Fibroblast of mammary gland (primary cell): ENCODE data around the gene PCP4.

Experiments
- DNase-seq: peaks from one replicate; pipeline ENCODE4 v3.0.0-alpha.2; 2010; ENCODE audit warnings: low read depth
- H3K4me3 ChIP-seq: 2 replicates; pipeline ENCODE4 v1.5.1; 2011; ENCODE audit warnings: low read depth, mild to moderate bottlenecking, low read length, moderate library complexity; ENCODE audit not compliant: control insufficient read depth
- CTCF ChIP-seq: conservative IDR thresholded peaks from 2 replicates; pipeline ENCODE4 v1.5.1; 2011; ENCODE audit warnings: low read depth, low read length, inconsistent platforms; ENCODE audit not compliant: control insufficient read depth, insufficient read depth

The PCP4 gene

DNA sequence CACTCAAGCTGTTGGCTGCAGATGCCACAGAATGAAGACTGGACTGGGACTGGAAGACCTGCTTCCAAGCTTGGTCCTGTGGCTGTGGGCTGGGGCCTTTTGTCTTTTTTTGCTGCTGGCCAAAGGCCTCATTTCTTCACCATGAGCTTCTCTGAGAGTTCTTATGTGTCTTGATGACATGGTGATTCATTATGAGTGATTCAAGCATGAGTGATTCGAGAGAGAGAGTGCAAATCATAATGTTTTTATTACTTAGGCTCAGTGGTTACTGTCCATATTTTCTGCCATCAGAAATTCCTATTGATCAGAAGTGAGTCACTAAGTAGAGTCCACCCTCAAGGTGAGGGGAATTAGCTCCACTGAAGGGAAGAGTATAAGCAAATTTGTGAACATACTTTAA is 94.0 kb downstream of the PCP4 start:
- H3K4me3 ChIP-seq = no peak overlapping the region
- DNase-seq = no peak
- no peak for TF ChIP-seq CTCF

DNA sequence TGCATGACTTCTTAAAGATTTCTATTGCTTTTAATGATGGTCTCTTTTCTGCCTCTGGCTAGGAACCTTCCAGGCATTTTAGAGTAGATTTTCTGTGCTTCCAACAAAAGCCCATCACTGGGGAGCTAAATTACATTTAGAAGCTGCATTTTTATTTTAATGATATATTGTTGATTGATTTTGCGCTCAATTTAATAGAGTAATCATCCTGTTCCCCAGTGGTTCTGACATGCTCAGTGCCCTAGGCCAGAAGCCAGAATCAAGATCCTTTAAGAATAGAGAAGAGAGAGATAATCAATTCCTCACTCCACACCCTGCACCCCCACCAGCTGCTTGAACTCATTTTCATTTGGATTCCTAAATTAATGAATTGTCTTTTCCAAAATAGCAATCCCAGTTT is 97.8 kb downstream of the PCP4 start:
- no peak for TF ChIP-seq CTCF
- H3K4me3 ChIP-seq = no peak overlapping the region
- no peak for DNase-seq

- DNase-seq = no peak
- TF ChIP-seq CTCF = no peak
- no peak overlapping the region for H3K4me3 ChIP-seq
These were observed 99.5 kb downstream of the PCP4 start for GRCh38 chr21:39966786-39967185.

DNA sequence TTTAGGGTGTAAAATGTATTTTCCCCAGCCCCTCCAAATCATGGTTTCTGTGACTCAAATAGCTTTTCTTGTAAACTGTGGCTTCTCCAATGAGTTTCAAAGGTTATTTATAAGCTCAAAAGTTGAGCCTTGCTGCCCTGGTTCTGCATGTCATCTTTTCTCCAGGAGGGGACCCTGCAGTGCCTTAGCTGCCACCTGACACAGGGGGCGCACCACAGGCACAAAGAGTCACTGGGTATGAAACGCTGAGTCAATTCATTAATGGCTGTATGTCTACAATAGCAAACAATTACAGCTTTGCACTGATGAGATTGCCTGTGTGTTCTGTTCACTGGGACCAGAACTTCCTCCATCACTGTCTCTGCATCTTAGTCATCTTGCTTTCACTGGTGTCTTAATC is 100.8 kb downstream of the PCP4 start:
- DNase-seq = no peak
- H3K4me3 ChIP-seq = no peak overlapping the region
- no peak for TF ChIP-seq CTCF

- TF ChIP-seq CTCF = no peak
- no peak overlapping the region for H3K4me3 ChIP-seq
These were observed 102.6 kb downstream of the PCP4 start for GRCh38 chr21:39969691-39970364.

DNA sequence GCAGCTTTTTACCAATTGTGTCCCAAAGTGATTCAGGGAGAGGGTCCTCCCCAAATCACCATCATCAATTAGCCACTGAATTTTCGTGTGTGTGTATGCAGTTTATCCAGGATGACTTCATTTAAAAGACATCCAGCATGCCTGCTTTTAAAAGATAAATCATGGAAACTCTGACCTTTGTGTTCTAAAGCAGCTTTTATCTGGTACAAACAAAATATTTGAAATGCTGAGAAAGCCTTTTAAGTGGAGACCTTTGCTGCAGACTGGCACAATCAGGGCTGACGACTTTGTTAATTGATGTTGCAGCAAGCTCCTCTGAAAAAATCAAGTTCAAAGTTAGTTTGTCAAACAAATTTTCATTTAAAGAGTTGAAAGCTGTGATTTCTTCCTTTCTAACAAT is 104.7 kb downstream of the PCP4 start:
- DNase-seq = no peak
- no peak for TF ChIP-seq CTCF
- no peak overlapping the region for H3K4me3 ChIP-seq

More at GRCh38 chr21:39969691-39970364, 102.6 kb downstream of the PCP4 start:
- no peak for DNase-seq

DNA sequence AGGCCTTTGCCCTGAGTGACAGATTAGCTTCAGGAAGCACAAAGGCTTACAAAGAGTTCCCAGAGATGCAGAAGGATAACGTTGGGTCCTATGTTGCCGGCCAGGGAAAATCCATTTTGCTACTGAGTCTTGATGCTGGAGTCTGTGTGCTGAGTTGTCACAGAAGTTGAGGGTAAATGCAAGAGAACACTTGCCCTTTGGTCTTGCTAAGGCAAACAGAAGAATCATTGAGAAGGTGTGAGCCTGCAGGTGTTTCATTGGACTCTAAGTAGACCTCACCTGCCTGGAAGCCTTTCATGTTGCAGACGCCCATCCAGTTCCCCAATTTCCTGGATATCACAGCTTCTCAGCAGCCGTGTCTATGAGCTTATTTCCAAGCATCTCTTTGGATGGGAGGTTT is 105.2 kb downstream of the PCP4 start:
- no peak for DNase-seq
- no peak for TF ChIP-seq CTCF
- no peak overlapping the region for H3K4me3 ChIP-seq
